ENCODE results near the gene SPEG.

SPEG gene

DNA sequence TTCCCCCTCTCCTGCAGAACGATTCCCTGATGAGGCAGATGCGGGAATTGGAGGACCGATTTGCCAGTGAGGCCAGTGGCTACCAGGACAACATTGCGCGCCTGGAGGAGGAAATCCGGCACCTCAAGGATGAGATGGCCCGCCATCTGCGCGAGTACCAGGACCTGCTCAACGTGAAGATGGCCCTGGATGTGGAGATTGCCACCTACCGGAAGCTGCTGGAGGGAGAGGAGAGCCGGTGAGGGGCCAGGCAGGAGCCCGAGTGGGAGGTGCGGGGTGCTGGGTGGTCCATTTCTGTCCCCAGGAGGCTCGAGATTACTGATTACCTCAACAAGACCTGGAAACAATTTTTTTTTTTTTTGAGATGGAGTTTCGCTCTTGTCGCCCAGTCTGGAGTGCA, 13.3 kb upstream of the SPEG start:
- no peak for DNase-seq (ENCODE audit: low read depth)
- no peak overlapping the region for H3K4me3 ChIP-seq (ENCODE audit: low read depth, low read length)

DNA sequence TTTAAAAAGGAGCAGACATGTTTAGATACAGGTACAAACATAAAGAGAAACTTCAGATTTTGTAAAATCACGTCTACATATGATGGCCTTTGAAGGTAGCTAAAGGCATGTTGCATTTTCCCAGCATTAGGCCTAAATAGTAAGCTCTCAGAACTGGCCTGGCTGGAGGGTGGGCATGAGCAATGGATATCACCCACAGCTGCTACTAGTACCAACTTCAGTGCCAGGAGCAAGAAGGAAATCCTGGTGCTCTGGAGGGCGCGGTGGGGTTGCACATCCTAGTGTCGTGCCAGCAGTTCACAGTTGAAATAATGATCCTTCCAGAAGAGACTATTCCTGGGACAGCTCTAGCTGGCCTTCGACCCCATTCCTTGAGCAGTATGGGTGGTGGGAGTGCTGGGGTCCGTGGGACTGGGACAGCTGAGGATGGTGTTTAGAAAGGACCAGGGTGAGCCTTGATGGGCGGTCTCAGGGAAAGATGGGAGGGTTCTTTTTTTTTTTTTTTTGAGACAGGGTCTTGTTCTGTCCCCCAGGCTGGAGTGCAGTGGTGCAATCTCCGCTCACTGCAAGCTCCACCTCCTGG, 11.6 kb upstream of the SPEG start:
- no peak overlapping the region for H3K4me3 ChIP-seq (ENCODE audit: low read depth, low read length)
- no peak for DNase-seq (ENCODE audit: low read depth)

DNA sequence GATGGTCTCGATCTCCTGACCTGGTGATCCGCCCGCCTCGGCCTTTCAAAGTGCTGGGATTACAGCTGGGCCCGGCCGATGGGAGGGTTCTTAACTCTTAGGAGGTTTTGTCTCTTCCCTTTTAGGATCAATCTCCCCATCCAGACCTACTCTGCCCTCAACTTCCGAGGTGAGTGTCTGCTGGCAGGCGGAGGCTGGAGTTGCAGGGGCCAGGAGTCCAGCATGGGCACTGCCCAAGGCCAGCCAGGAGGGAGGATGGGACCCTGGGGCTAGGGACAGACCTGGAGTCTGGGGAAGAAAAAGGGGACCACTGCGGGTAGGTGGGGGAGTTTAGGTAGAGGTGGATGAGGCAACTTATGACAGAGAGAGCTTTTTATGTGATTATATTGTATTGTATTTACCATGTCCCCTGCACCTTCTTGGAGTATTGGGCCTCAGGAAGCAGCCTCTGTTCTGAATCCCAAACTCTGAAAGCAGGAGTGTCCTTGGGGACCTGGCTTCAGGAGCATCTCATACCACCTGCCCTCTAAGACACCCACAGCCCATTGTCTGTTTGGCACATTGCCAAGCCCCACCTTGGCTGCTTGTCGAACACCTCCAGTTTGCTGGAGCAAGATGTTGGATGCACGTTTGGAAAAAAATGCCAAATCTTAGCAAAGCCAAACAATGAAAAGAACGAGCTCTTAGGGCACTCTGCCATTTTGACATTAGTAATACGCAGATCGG, 10.8 kb upstream of the SPEG start:
- no peak overlapping the region for H3K4me3 ChIP-seq (ENCODE audit: low read depth, low read length)
- DNase-seq (ENCODE audit: low read depth): no peak

GRCh38 chr2:219425238-219426067, 9.2 kb upstream of the SPEG start:
- no peak overlapping the region for H3K4me3 ChIP-seq (ENCODE audit: low read depth, low read length)
- DNase-seq (ENCODE audit: low read depth): no peak

DNA sequence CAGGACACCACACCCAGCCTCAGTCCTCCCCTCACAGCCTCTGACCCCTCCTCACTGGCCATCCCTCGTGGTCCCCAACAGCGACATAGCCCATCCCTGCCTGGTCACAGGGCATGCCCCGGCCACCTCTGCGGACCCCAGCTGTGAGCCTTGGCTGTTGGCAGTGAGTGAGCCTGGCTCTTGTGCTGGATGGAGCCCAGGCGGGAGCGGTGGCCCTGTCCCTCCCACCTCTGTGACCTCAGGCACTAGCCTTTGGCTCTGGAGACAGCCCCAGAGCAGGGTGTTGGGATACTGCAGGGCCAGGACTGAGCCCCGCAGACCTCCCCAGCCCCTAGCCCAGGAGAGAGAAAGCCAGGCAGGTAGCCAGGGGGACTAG, 8.6 kb upstream of the SPEG start:
- DNase-seq (ENCODE audit: low read depth): no peak

DNA sequence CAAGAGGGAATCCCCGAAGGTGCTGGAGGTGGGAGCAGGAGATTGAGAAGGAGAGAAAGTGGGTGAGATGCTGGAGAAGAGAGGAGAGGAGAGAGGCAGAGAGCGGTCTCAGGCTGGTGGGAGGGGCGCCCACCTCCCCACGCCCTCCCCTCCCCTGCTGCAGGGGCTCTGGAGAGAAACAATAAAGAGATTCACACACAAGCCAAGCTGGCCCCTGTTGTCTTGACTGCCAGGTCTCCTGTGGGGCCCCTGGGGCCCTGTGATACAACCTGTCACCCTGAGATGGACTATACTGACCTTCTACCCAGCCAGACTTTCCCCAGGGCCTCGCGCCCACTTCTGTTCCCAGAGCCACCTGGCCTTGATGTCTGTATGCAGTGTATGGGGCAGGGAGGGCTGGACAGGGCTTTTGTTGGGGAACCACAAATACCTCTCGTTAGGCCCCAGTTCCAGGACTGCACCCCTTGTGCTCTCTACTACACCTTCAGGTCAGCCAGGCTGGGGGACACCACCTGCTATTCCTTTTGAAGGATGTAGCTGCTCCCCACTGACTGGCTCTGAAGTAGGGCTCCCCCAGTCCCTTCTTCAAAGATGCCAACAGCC, 8.0 kb upstream of the SPEG start:
- H3K4me3 ChIP-seq (ENCODE audit: low read depth, low read length): no peak overlapping the region
- no peak for DNase-seq (ENCODE audit: low read depth)

More for the DNA sequence above, 8.6 kb upstream of the SPEG start:
- no peak overlapping the region for H3K4me3 ChIP-seq (ENCODE audit: low read depth, low read length)

DNA sequence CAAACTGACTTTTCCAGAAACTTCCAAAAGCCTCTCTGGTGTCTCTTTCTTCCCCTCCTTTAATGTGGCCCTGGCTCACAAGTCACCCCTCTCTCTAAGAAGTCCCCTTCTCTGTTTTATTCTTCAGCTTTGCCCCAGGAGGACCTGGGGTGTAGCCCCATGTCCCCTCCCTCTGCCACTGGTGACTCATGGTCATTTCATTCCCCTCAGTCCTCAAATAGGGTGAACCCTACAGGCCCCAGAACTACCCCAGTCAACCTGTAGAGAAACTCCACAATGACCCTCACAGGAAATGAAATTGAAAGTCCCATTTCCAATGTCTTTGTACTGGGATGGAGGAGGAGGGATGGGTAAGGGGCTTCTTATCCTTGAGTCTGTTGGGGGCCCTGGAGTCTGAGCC, 6.2 kb upstream of the SPEG start:
- no peak for DNase-seq (ENCODE audit: low read depth)
- H3K4me3 ChIP-seq (ENCODE audit: low read depth, low read length): no peak overlapping the region

- DNase-seq (ENCODE audit: low read depth): no peak
- H3K4me3 ChIP-seq (ENCODE audit: low read depth, low read length): no peak overlapping the region
Observed at GRCh38 chr2:219429958-219430606, 4.6 kb upstream of the SPEG start.

- DNase-seq (ENCODE audit: low read depth): peak; percentile 22
- H3K4me3 ChIP-seq (ENCODE audit: low read depth, low read length): no peak overlapping the region
Observed at GRCh38 chr2:219430633-219431615, 3.7 kb upstream of the SPEG start.

- H3K4me3 ChIP-seq (ENCODE audit: low read depth, low read length): no peak overlapping the region
- peak; percentile 61 for DNase-seq (ENCODE audit: low read depth)
Observed at GRCh38 chr2:219433666-219434467, 776 bp upstream of the SPEG start.

- DNase-seq (ENCODE audit: low read depth): no peak
- no peak overlapping the region for H3K4me3 ChIP-seq (ENCODE audit: low read depth, low read length)
Observed at GRCh38 chr2:219434468-219434717, 250 bp upstream of the SPEG start.

- no peak for DNase-seq (ENCODE audit: low read depth)
- H3K4me3 ChIP-seq (ENCODE audit: low read depth, low read length): no peak overlapping the region
Observed at GRCh38 chr2:219435701-219436100, 1.1 kb downstream of the SPEG start.

DNA sequence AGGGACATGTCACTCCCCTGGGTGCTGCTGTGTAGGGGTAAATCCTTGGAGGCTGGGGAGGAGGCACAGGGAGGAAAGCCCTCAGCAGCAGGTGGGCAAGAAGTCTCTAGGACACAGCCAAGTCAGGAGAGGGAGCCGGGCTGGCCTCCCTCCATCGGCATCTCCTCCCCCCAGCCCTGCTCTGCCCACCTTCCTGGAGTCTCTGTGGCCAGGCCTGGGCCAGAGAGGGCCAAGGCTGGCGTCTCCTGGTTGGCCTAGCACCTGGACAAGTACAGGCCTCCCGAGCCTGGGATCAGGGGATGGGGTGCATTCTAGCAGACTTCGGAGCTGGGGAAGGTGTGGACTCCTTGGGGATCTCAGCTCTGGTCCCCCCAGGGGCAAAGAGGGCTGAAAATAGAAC, 1.8 kb downstream of the SPEG start:
- no peak overlapping the region for H3K4me3 ChIP-seq (ENCODE audit: low read depth, low read length)
- DNase-seq (ENCODE audit: low read depth): no peak

DNA sequence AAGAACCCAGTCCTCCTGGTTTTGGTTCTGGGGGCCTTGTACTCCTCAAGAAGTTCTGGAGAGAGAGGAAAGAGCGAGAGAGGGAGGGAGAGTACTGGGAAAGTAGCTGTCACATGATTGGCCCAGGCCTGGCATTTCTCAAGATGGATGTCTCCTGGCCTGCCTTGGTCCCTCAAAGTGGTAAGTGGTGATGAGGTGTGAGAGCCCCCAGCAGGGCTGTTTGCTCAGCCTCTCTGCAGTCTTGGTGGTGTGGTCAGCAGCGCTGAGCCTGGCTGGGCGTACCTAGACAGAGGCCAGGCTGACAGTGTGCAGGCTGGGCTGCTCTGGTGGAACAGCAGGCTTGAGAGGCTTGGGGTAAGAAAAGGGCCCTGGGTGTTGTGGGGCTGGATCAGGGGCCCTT, 2.5 kb downstream of the SPEG start:
- no peak overlapping the region for H3K4me3 ChIP-seq (ENCODE audit: low read depth, low read length)
- no peak for DNase-seq (ENCODE audit: low read depth)

DNA sequence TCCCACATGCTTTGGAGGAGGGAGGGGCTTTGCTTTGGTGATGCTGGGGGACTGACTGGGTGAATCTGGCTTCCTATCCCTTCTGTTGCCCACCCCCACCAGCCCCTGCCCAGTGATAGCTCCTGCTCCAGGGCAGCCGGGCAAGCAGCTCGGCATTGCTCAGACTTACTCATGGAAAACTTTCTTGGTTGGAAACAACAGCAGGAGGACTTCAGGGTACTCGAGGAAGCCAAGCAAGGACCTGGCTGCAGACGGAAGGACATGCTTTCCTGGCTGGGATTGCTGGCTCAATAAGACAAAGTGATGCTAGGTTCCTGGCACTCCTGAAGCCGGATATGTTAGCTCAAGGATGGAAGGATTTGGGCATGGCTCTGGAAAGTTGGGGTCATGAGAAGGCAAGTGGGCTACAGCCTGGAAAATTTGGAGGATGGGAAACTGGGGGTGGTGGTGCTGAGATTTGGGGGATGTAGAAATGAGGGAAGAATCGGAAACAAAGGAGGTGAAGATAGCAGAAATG, 3.1 kb downstream of the SPEG start:
- DNase-seq (ENCODE audit: low read depth): no peak
- no peak overlapping the region for H3K4me3 ChIP-seq (ENCODE audit: low read depth, low read length)

DNA sequence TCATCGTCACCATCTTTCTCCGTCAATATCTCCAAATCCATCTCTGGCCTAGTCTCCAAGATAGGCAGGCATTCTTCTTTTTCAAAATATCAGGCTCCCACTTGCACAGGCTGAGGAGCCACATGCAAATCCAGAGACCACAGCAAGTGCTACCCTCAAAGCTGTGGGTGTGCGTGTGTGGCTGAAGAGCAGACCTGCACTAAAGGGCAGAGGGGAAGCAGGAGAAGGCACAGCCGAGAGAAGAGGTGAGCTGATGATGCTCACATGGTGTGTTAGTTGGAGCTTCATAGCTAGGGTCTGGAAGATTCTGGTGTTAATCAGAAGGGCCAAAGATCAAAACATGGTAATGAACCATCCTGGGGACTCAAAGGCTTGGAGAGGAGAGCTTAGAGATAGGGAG, 3.8 kb downstream of the SPEG start:
- DNase-seq (ENCODE audit: low read depth): no peak
- H3K4me3 ChIP-seq (ENCODE audit: low read depth, low read length): no peak overlapping the region

DNA sequence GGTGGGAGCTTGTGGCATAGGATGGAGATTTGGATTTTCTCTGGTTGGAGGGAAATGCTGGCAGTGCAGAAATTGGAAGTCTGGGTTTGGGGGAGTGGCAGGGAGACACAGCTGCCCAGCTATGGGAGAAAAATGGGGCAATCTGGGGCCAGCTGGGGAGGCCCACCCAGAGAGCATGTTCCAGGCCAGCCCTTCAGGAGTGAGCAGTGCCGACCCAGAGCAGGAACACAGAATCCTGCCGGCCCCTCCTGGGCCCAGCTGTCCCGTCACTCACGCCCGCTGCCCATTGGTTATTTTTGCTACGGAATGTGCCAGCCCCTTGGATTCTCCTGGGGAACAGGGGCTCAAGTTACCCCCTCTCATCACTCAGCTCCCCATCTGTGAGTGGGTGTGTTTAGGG, 4.9 kb downstream of the SPEG start:
- no peak for DNase-seq (ENCODE audit: low read depth)
- H3K4me3 ChIP-seq (ENCODE audit: low read depth, low read length): no peak overlapping the region

Measured in skeletal muscle cell (primary cell).